ENCODE measurements around the gene CD2. TPM values are rescaled to one million over a fixed set of nuclear protein-coding genes. Genes with fewer than 3 reads are reported as not detected.

CD2 gene
- total and polyA plus RNA-seq, 2 donors (not counting 1 experiment from before 2014, with no cell fraction given), result not detected

DNA sequence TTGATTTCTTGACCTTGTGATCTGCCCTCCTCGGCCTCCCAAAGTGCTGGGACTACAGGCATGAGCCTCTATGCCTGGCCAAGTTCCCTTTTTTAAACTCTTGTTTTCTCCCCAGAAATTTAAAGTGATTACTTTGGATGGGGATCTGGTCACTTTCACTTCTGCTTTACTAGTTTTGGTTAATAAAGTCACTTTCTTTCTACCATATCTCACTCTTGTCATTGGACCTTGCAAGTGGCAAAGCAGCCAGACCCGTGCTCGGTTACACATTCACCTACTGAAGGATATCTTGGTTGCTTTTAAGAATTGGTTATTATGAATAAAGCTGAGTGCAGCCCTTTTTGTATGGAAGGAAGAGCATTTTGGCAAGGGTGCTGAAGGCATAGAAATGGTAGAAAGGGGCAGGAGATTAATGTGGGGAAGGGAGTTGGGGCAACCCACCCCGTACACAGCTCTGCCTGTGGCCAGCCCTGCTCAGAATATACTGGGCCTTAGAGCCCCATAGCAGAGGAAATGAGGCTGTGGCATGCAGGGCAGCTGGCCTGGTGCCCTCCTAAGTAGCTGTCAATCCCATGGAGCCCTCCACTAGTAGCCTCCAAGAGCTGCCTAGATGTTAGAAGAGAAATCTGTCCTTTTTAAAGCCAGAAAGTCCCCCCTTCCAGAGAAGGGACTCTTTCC is 40.7 kb downstream of the CD2 start:
- no peak overlapping the region for H3K9ac ChIP-seq (ENCODE audit: insufficient read depth, low read length)
- H4K20me1 ChIP-seq (ENCODE audit: control insufficient read depth, extremely low read depth, insufficient read depth, low read length), result no peaks in the 10 kb centered on the region
- DNase-seq (ENCODE audit: low read depth in 2 of 2), result no peak
- H3K4me2 ChIP-seq (ENCODE audit: extremely low read depth, insufficient read depth, low read length), result no peak overlapping the region
- H3K9me3 ChIP-seq (ENCODE audit: control insufficient read depth, insufficient read depth, low read depth, low read length), result no peaks in the 10 kb centered on the region
- no peaks in the 10 kb centered on the region for H3K36me3 ChIP-seq (ENCODE audit: control insufficient read depth, insufficient read depth, low read length)
- H3K27me3 ChIP-seq (ENCODE audit: control insufficient read depth, insufficient read depth, low read length), result no peaks in the 10 kb centered on the region
- no peak overlapping the region for H3K4me3 ChIP-seq (replicated peaks in 1 of 4; ENCODE audit: control extremely low read depth in 1 of 4, insufficient read depth in 1 of 4, low read depth in 3 of 4, low read length in 4 of 4)
- TF ChIP-seq EZH2 (IDR thresholded peaks at IDR 0.05; ENCODE audit: low read length, missing control alignments), result no peak
- TF ChIP-seq, protein P1, sequence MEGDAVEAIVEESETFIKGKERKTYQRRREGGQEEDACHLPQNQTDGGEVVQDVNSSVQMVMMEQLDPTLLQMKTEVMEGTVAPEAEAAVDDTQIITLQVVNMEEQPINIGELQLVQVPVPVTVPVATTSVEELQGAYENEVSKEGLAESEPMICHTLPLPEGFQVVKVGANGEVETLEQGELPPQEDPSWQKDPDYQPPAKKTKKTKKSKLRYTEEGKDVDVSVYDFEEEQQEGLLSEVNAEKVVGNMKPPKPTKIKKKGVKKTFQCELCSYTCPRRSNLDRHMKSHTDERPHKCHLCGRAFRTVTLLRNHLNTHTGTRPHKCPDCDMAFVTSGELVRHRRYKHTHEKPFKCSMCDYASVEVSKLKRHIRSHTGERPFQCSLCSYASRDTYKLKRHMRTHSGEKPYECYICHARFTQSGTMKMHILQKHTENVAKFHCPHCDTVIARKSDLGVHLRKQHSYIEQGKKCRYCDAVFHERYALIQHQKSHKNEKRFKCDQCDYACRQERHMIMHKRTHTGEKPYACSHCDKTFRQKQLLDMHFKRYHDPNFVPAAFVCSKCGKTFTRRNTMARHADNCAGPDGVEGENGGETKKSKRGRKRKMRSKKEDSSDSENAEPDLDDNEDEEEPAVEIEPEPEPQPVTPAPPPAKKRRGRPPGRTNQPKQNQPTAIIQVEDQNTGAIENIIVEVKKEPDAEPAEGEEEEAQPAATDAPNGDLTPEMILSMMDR (conservative IDR thresholded peaks at IDR 0.05 in 1 of 2, IDR thresholded peaks at IDR 0.05 in 1 of 2; ENCODE audit: low read depth in 1 of 2, low read length in 2 of 2), result no peak
- H3K4me1 ChIP-seq (ENCODE audit: control insufficient read depth, extremely low read depth, insufficient read depth, low read length), result no peaks in the 10 kb centered on the region
- no peak overlapping the region for H3K27ac ChIP-seq (ENCODE audit: insufficient read depth, low read length)
- H2AFZ ChIP-seq (ENCODE audit: low read length), result no peak overlapping the region
- H3K79me2 ChIP-seq (ENCODE audit: control insufficient read depth, insufficient read depth, low read length), result no peaks in the 10 kb centered on the region

DNA sequence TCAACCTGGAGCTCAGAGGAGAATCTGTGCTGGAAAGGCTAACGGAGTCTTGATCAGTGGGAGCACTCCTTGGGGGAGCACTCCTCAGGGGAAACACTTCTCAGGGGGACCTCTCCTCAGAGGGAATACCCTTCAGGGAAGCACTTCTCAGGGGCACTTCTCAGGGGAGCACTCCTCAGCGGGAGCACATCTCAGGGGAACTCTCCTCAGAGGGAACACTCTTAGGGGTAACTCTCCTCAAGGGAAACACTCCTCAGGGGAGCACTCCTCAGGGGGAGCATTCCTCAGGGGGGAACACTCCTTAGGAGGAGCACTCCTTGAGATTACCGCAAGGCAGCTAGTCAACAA is 41.2 kb downstream of the CD2 start:
- no peak overlapping the region for H2AFZ ChIP-seq (ENCODE audit: low read length)
- TF ChIP-seq, protein P1 (conservative IDR thresholded peaks at IDR 0.05 in 1 of 2, IDR thresholded peaks at IDR 0.05 in 1 of 2; ENCODE audit: low read depth in 1 of 2, low read length in 2 of 2), result no peak
- TF ChIP-seq EZH2 (IDR thresholded peaks at IDR 0.05; ENCODE audit: low read length, missing control alignments), result no peak
- no peak overlapping the region for H3K9ac ChIP-seq (ENCODE audit: insufficient read depth, low read length)
- no peak overlapping the region for H3K27ac ChIP-seq (ENCODE audit: insufficient read depth, low read length)
- no peaks in the 10 kb centered on the region for H3K27me3 ChIP-seq (ENCODE audit: control insufficient read depth, insufficient read depth, low read length)
- H3K4me2 ChIP-seq (ENCODE audit: extremely low read depth, insufficient read depth, low read length), result no peak overlapping the region
- DNase-seq (ENCODE audit: low read depth in 2 of 2), result no peak
- H3K9me3 ChIP-seq (ENCODE audit: control insufficient read depth, insufficient read depth, low read depth, low read length), result no peaks in the 10 kb centered on the region
- no peaks in the 10 kb centered on the region for H3K36me3 ChIP-seq (ENCODE audit: control insufficient read depth, insufficient read depth, low read length)
- H3K4me1 ChIP-seq (ENCODE audit: control insufficient read depth, extremely low read depth, insufficient read depth, low read length), result no peaks in the 10 kb centered on the region
- no peaks in the 10 kb centered on the region for H3K79me2 ChIP-seq (ENCODE audit: control insufficient read depth, insufficient read depth, low read length)
- no peak overlapping the region for H3K4me3 ChIP-seq (replicated peaks in 1 of 4; ENCODE audit: control extremely low read depth in 1 of 4, insufficient read depth in 1 of 4, low read depth in 3 of 4, low read length in 4 of 4)
- no peaks in the 10 kb centered on the region for H4K20me1 ChIP-seq (ENCODE audit: control insufficient read depth, extremely low read depth, insufficient read depth, low read length)

DNA sequence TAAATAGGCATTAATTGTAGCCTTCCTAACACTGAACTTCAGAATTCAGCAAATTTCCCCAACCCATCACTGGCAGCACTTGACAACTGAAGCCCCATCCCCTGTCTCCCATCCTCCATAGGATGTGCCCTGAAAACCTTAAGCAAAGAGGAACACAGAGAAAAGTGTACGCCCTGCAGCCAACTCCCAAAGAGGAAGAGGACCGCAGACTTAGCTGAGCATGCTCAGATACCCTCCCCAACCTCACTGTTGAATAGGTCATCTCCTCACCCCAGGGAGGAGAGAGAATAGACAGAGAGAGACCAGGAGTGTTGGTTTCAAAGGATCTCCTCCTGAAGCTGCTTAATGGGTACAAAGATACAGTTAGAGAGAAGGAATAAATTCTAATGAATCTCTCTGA is 50.5 kb downstream of the CD2 start:
- no peak for DNase-seq (ENCODE audit: low read depth in 2 of 2)
- H3K4me1 ChIP-seq (ENCODE audit: control insufficient read depth, extremely low read depth, insufficient read depth, low read length), result no peaks in the 10 kb centered on the region

More for the DNA sequence above, 50.5 kb downstream of the CD2 start:
- H3K27me3 ChIP-seq (ENCODE audit: control insufficient read depth, insufficient read depth, low read length), result no peaks in the 10 kb centered on the region
- no peaks in the 10 kb centered on the region for H4K20me1 ChIP-seq (ENCODE audit: control insufficient read depth, extremely low read depth, insufficient read depth, low read length)
- TF ChIP-seq, protein P1 (conservative IDR thresholded peaks at IDR 0.05 in 1 of 2, IDR thresholded peaks at IDR 0.05 in 1 of 2; ENCODE audit: low read depth in 1 of 2, low read length in 2 of 2), result no peak
- TF ChIP-seq EZH2 (IDR thresholded peaks at IDR 0.05; ENCODE audit: low read length, missing control alignments), result no peak
- no peak overlapping the region for H3K9ac ChIP-seq (ENCODE audit: insufficient read depth, low read length)
- H3K36me3 ChIP-seq (ENCODE audit: control insufficient read depth, insufficient read depth, low read length), result no peaks in the 10 kb centered on the region
- no peak overlapping the region for H3K27ac ChIP-seq (ENCODE audit: insufficient read depth, low read length)
- no peak overlapping the region for H3K4me3 ChIP-seq (replicated peaks in 1 of 4; ENCODE audit: control extremely low read depth in 1 of 4, insufficient read depth in 1 of 4, low read depth in 3 of 4, low read length in 4 of 4)
- no peaks in the 10 kb centered on the region for H3K79me2 ChIP-seq (ENCODE audit: control insufficient read depth, insufficient read depth, low read length)
- no peaks in the 10 kb centered on the region for H3K9me3 ChIP-seq (ENCODE audit: control insufficient read depth, insufficient read depth, low read depth, low read length)
- H3K4me2 ChIP-seq (ENCODE audit: extremely low read depth, insufficient read depth, low read length), result no peak overlapping the region
- no peak overlapping the region for H2AFZ ChIP-seq (ENCODE audit: low read length)

Measured in fibroblast of lung (primary cell).